HG03280 (cell line): Measurements from ENCODE around the gene TMCC1.
A peak's percentile ranks its signal among the peaks of the same experiment; 100 is the strongest.
"Not testable (repeated sequence)": the region's sequence is repeated elsewhere in the genome, so short reads cannot be mapped to it uniquely, and the experiment has no call there.

Source experiments
- ATAC-seq: cut with Tn5 transposase; IDR thresholded peaks from one replicate; pipeline ENCODE4 v1.9.1; 2021; ENCODE audit warnings: mild to moderate bottlenecking, moderate library complexity; ENCODE audit not compliant: unreplicated experiment

Gene TMCC1

DNA sequence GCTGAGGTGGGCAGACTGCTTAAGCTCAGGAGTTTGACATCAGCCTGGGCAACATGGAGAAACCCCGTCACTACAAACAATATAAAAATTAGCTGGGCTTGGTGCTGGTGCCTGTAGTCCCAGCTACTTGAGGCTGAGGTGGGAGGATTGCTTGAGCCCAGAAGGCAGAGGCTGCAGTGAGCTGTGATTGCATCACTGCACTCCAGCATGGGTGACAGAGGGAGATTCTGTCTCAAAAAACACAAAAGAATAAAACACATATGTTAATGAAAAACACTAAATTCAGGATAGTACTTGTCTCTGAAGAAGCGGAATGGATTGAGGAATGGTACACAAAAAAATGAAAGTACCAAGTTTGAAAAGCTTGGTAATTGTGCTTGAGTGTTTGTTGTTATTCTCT lies 159.1 kb downstream of the TMCC1 start:
- no peak for ATAC-seq

DNA sequence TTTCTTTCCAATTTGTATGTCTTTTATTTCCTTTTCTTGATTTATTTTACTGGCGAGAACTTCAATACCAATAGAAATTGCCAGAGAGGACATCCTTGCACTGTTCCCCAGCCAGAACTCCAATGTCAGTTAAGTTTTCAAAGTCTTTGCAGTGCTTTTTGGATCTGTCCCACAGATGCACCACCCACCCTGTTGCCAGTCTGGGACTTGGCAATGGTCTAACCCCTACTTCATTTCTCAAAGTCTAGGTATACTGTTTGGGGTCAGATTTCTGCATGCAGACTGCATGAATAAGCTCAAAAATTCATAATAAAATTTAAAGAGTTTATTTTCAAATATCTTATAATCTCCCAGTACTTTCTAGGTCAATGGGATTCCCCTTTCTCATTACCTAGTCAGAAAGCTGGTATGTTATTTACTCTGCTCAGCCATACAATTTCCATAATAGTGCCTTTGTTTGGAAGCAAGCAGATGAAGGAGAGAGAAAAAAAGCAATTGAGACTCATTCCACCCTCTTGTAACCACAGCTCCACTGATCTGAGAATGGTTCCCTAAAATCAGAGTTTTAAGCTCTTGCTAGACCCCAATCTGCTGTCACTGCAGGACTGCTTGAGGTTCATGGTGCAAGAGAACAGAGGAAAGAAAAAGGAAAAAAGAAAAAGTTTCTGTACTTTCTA lies 161.2 kb downstream of the TMCC1 start:
- ATAC-seq: no peak

- ATAC-seq: no peak
These were observed 165.8 kb downstream of the TMCC1 start for GRCh38 chr3:129727707-129728106.

DNA sequence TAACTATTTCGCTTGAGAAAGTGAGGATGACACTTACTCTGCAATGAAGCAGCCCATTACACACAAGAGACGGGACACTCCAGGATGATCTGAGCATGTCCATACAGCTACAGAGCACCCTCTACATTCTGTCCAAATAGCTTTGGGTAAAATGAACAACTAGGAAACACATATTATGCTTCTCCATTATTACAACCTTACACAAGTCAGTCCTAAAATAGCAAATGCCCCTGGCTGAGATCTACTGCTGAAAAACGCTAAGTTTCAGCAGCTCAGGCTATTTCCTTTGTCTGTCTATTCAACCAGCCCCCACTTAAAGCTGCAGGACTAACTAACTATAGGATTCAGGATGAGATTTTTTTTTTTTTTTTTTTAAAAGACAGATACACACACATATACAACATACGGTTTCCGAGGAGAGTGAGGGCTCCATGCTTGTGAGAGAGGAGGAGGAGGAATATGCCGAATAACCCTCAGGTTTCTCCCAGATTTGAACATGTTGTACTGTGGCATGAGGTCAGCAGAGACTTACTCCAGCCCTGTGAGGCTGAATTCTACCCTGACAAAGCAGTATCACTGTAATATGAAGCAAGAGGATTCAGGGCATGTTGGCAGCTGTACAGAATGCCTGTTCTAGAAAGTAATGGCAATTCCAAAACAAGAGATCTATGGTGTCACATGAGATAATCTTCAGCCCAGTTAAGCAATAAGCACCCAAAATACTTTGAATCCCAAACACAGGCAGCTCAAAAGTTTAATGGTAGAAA lies 169.8 kb downstream of the TMCC1 start:
- no peak for ATAC-seq

- ATAC-seq: no peak
These were observed 171.0 kb downstream of the TMCC1 start for GRCh38 chr3:129722527-129722926.

DNA sequence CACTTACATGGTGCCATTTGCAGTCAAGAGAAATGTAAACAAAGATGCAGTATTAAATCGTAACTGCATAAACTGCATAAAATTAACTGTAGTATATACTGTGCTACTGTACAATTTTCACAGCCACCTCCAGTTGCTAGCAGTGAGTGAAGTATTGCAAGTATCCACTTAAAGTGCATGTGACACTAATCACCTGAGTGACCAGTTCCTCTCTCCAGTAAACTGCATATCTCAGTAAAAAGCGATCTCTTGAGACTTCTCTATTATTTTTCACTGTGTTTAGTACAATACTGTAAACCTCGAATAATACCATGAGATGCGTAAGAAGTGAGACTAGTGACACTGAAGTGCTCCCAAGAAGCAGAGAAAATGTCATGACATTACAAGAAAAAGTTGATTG lies 175.3 kb downstream of the TMCC1 start:
- ATAC-seq: no peak

- ATAC-seq: no peak
These were observed 177.7 kb downstream of the TMCC1 start for GRCh38 chr3:129715854-129716253.

DNA sequence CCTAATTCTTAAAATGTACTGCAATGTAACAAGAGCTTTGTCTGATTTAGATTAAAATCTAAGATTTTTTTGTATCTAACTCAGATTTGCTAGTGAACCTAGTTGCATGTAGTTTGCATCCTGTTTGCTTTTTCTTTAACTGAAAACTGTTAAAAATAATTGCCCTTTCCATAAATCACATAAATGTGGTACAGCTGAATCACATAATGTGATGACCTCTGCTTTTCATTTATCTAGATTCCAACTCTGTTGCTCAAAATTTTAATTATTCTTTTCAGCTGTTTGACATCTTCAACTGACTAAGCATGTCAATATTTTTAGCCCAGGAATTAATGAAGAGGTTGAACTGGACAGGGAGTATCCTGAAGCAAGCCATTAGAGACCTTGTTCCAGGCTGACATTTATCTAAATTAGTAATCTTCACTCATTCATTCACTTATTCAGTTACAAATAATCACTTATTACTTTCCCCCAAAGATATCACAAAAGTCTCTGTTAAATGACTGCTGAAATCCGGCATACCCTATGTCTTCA lies 185.1 kb downstream of the TMCC1 start:
- ATAC-seq: no peak

GRCh38 chr3:129705274-129705673 lies 188.2 kb downstream of the TMCC1 start:
- no peak for ATAC-seq

- no peak for ATAC-seq
These were observed 189.6 kb downstream of the TMCC1 start for GRCh38 chr3:129703913-129704312.

- ATAC-seq: no peak
These were observed 190.4 kb downstream of the TMCC1 start for GRCh38 chr3:129702934-129703712.

- ATAC-seq: no peak
These were observed 192.3 kb downstream of the TMCC1 start for GRCh38 chr3:129701161-129701560.

GRCh38 chr3:129699612-129700011 lies 193.9 kb downstream of the TMCC1 start:
- no peak for ATAC-seq

GRCh38 chr3:129699199-129699598 lies 194.3 kb downstream of the TMCC1 start:
- ATAC-seq: no peak

DNA sequence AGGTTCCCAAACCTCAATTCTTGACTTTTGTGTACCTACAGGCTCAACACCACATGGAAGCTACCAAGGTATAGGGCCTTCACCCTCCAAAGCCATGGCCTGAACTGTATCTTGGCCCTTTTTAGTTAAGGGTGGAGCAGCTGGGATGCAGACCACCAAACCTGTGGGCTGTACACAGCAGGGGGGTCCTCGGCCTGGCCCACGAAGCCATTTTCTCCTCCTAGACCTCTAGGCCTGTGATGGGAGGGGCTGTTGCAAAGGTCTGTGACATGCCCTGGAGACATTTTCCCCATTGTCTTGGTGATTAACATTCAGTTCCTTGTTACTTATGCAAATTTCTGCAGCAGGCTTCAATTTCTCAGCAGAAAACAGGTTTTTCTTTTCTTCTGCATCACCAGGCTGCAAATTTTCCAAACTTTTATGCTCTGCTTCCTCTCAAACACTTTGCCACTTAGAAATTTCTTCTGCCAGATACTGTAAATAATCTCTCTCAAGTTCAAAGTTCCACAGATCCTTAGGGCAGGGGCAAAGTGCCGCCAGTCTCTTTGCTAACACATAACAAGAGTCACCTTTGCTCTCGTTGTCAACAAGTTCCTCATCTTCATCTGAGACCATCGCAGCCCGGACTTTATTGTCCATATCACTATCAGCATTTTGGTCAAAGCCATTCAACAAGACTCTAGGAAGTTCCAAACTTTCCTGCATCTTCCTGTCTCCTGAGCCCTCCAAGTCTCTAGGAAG lies 196.1 kb downstream of the TMCC1 start:
- ATAC-seq: no peak

GRCh38 chr3:129696430-129696829 lies 197.1 kb downstream of the TMCC1 start:
- not testable (repeated sequence) for ATAC-seq

DNA sequence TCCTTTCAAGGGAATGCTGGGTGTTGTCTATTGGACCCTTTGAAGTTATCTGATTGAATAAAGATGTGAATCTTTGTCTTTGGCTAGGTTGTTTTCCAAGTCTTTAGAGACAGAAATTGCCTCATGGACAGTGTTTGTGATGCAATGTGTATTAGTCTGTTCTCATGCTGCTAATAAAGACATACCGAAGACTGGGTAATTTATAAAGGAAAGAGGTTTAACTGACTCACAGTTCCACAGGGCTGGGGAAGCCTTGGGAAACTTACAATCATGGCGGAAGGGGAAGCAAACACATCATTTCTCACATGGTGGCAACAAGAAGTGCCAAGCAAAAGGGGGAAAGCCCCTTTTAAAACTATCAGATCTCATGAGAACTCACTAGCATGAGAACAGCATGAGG lies 198.3 kb downstream of the TMCC1 start:
- ATAC-seq: no peak

GRCh38 chr3:129694228-129694627 lies 199.3 kb downstream of the TMCC1 start:
- no peak for ATAC-seq

DNA sequence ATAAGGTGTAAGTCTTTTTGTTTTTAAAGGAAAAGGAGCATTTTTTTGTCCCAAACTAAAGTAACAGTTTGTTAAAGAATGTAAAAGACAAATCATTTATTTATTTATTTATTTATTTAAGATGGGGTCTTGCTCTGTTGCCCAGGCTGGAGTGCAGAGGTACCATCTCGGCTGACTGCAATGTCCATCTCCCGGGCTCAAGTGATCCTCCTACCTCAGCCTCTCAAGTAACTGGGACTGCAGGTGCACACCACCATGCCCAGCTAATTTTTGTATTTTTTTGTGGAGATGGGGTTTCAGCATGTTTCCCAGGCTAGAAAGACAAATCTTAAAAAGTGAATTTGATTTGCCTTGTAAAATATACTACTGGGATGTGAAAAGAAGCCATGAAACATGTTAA lies 200.8 kb downstream of the TMCC1 start:
- ATAC-seq: no peak

DNA sequence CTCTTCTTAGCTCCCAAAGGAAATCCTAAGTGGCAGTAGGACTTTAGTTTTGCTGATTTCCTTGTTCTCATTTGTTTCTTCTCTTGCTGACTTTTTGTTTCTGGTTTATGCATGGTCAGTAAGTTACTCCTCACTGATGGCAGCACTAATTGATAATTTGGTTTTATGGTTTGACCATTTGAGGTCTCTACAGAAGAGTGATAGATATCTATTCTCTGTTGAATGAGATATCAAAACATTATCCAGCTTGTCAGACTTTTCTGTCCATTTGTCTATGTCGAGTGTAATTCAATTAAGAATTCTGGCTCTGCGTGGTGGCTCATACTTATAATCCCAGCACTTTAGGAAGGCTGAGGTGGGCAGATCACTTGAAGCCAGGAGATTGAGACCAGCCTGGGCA lies 202.5 kb downstream of the TMCC1 start:
- ATAC-seq: no peak

- ATAC-seq: peak; percentile 89
These were observed 203.1 kb downstream of the TMCC1 start for GRCh38 chr3:129690406-129690805.
